Stomach (tissue), 9 donors: ENCODE measurements around the gene DRG2. TPM values are rescaled to one million over a fixed set of nuclear protein-coding genes. Genes with fewer than 3 reads are reported as not detected.

Source experiments
- DNase-seq, 2 donors: peaks; one replicate each; pipeline versions ENCODE4 v3.0.0 to v3.0.0-alpha.2; 2013 to 2019
- H3K27ac ChIP-seq, 5 donors: fragments of 200-600 bp in 4 of 5; sonication (generic) in 4 of 5; one replicate each; pipeline ENCODE4 v1.5.1; 2013 to 2019; ENCODE audit warnings: mild to moderate bottlenecking in 1 of 5, moderate library complexity in 1 of 5
- H3K27me3 ChIP-seq, 3 donors: fragments of 200-600 bp; sonication (generic); one replicate each; pipeline ENCODE4 v1.5.1; 2017 to 2019; ENCODE audit warnings: mixed run types in 1 of 3
- H3K36me3 ChIP-seq, 4 donors: fragments of 200-600 bp; sonication (generic); 1 replicate in 3 of 4; 2 replicates in 1 of 4; pipeline ENCODE4 v1.5.1; 2016 to 2019
- H3K4me1 ChIP-seq, 4 donors: fragments of 200-600 bp; sonication (generic); one replicate each; pipeline ENCODE4 v1.5.1; 2016 to 2019
- H3K4me3 ChIP-seq, 4 donors: fragments of 200-600 bp; sonication (generic) in 3 of 4; one replicate each; pipeline ENCODE4 v1.5.1; 2016 to 2019; ENCODE audit warnings: mild to moderate bottlenecking in 1 of 4
- H3K9me3 ChIP-seq, 4 donors: fragments of 200-600 bp; sonication (generic); one replicate each; pipeline ENCODE4 v1.5.1; 2016 to 2019
- EP300 ChIP-seq: sonication (generic); formaldehyde crosslinking; IDR thresholded peaks from one replicate; pipeline ENCODE4 v1.6.1; 2017; ENCODE audit warnings: antibody characterized with exemption
- POLR2A ChIP-seq, 4 donors: fragments of 450-650 bp; IDR thresholded peaks; one replicate each; pipeline ENCODE4 v1.6.1; 2016; ENCODE audit warnings: antibody characterized with exemption in 4 of 4, control low read depth in 2 of 4, mild to moderate bottlenecking in 1 of 4, moderate library complexity in 1 of 4
- POLR2AphosphoS5 ChIP-seq, 3 donors: sonication (generic); formaldehyde crosslinking; IDR thresholded peaks; one replicate each; pipeline ENCODE4 v1.6.1; 2016; ENCODE audit warnings: antibody characterized with exemption in 3 of 3
- WGBS, 5 donors: extraction: QIAGEN DNeasy Blood & Tissue Kit in 3 of 5; methylation state at CpG; one replicate each; pipeline versions ENCODE4 v1.1.5 to v1.1.7; 2013 to 2018; 5-methylcytosine and 5-hydroxymethylcytosine counted together
- intact Hi-C: fragments of 100-400 bp; cut with DNase I; formaldehyde crosslinking; loops from one replicate; pipeline ENCODE4 v1.15.1; 2023; ENCODE audit warnings: low total_unique reads
- polyA plus RNA-seq, 3 donors: library from polyadenylated mRNA; stranded (reverse); fragments of 200-250 nt; gene quantifications; one replicate each; pipeline ENCODE4 v1.2.3, GENCODE V29; 2013
- total RNA-seq, 5 donors: library from RNA; depleted of rRNA; stranded (reverse); fragments of >200 nt; gene quantifications; one replicate each; pipeline versions ENCODE4 v1.1.0 to v1.2.3, GENCODE V29; 2014 to 2016
- TF ChIP-seq, protein P1 (sequence below), 7 experiments: fragments of 450-650 bp in 4 of 7; fragments of 200-600 bp in 3 of 7; sonication (generic) in 3 of 7; IDR thresholded peaks; one replicate each; pipeline ENCODE4 v1.5.1; 2016 to 2019; ENCODE audit warnings: antibody characterized with exemption in 7 of 7, control low read depth in 2 of 7, mild to moderate bottlenecking in 1 of 7
- donor health status: healthy with polysubstance abuse.
- donor health status: Bipolar disorder and iron deficiency.
- donor health status: healthy.

The DRG2 gene
- total and polyA plus RNA-seq, 8 donors = 3.2 to 57.2 (median 37.8) TPM

GRCh38 chr17:18101828-18102227 lies 14.1 kb downstream of the DRG2 start:
- TF ChIP-seq POLR2AphosphoS5 (IDR thresholded peaks at IDR 0.05) (no peak), EP300 (no peak), POLR2A (IDR thresholded peaks at IDR 0.05) (no peak)
- TF ChIP-seq, protein P1, sequence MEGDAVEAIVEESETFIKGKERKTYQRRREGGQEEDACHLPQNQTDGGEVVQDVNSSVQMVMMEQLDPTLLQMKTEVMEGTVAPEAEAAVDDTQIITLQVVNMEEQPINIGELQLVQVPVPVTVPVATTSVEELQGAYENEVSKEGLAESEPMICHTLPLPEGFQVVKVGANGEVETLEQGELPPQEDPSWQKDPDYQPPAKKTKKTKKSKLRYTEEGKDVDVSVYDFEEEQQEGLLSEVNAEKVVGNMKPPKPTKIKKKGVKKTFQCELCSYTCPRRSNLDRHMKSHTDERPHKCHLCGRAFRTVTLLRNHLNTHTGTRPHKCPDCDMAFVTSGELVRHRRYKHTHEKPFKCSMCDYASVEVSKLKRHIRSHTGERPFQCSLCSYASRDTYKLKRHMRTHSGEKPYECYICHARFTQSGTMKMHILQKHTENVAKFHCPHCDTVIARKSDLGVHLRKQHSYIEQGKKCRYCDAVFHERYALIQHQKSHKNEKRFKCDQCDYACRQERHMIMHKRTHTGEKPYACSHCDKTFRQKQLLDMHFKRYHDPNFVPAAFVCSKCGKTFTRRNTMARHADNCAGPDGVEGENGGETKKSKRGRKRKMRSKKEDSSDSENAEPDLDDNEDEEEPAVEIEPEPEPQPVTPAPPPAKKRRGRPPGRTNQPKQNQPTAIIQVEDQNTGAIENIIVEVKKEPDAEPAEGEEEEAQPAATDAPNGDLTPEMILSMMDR (IDR thresholded peaks at IDR 0.05) = no peak
- H3K9me3 ChIP-seq = no peaks in the 10 kb centered on the region
- H3K4me1 ChIP-seq = no peaks in the 10 kb centered on the region
- no peak overlapping the region for H3K27ac ChIP-seq
- H3K4me3 ChIP-seq = no peak overlapping the region
- no peaks in the 10 kb centered on the region for H3K27me3 ChIP-seq
- H3K36me3 ChIP-seq = peaks cover 35 to 97% (median 92%) of the 10 kb centered on the region in 4 donors
- DNase-seq = no peak
- intact Hi-C loops = no loop called here
- 85 to 92% (median 88%) methylated on average over 3 to 9 of the region's 9 CpGs for whole genome bisulfite sequencing, 5 donors

- no peak for DNase-seq
- TF ChIP-seq EP300 (no peak), POLR2A (IDR thresholded peaks at IDR 0.05) (no peak), POLR2AphosphoS5 (IDR thresholded peaks at IDR 0.05) (no peak)
- TF ChIP-seq, protein P1 (IDR thresholded peaks at IDR 0.05) = no peak
- intact Hi-C loops = no loop called here
- Histone ChIP-seq H3K36me3 (peaks cover 38 to 97% (median 92%) of the 10 kb centered on the region in 4 donors), H3K27ac (no peak overlapping the region), H3K4me1 (no peaks in the 10 kb centered on the region), H3K9me3 (no peaks in the 10 kb centered on the region), H3K4me3 (no peak overlapping the region), H3K27me3 (no peaks in the 10 kb centered on the region)
- 57 to 87% (median 80%) methylated on average over 1 to 3 of the region's 3 CpGs for WGBS, 5 donors
These were observed 14.9 kb downstream of the DRG2 start for GRCh38 chr17:18102640-18103039.

DNA sequence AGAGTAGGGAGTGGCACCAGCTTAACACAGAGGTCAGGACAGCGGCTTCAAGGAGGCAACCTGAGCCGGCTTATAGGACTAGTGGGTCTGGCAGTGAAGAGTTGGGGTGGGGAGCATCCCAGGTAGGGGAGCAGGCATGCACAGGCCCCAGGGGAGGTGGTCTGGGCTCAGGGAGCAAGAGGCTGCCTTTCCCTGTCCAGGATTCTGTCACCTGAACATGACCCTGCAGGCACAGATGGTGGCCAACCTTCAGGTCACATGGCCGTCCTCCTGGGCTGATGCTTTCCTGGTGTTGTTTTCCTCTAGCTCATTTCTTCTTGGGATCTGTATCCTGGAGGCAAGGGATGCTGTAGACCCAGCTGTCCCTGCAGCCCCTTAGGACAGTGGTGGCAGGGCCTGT lies 17.3 kb downstream of the DRG2 start:
- Histone ChIP-seq H3K27me3 (no peaks in the 10 kb centered on the region), H3K4me3 (no peak overlapping the region), H3K36me3 (peaks cover 23 to 74% (median 69%) of the 10 kb centered on the region in 4 donors), H3K9me3 (no peaks in the 10 kb centered on the region), H3K4me1 (no peaks in the 10 kb centered on the region), H3K27ac (no peak overlapping the region)
- 86 to 92% (median 88%) methylated on average over 3 of the region's 3 CpGs for WGBS, 5 donors
- no peak for TF ChIP-seq EP300
- intact Hi-C loops = no loop called here
- no peak for DNase-seq

- H3K36me3 ChIP-seq = peaks cover 19 to 69% (median 64%) of the 10 kb centered on the region in 4 donors
- DNase-seq = no peak
- intact Hi-C loops = no loop called here
- TF ChIP-seq POLR2A (IDR thresholded peaks at IDR 0.05) (no peak), POLR2AphosphoS5 (IDR thresholded peaks at IDR 0.05) (no peak), EP300 (no peak)
- TF ChIP-seq, protein P1 (IDR thresholded peaks at IDR 0.05) = no peak
- no peaks in the 10 kb centered on the region for H3K27me3 ChIP-seq
- H3K4me3 ChIP-seq = no peak overlapping the region
- H3K27ac ChIP-seq = no peak overlapping the region
- H3K9me3 ChIP-seq = no peaks in the 10 kb centered on the region
- H3K4me1 ChIP-seq = no peaks in the 10 kb centered on the region
- 88 to 95% (median 94%) methylated on average over 2 to 6 of the region's 6 CpGs for WGBS, 5 donors
These were observed 17.8 kb downstream of the DRG2 start for GRCh38 chr17:18105595-18105994.

GRCh38 chr17:18106211-18106610 lies 18.5 kb downstream of the DRG2 start:
- WGBS, 5 donors = 86 to 94% (median 90%) methylated on average over 7 to 9 of the region's 9 CpGs
- DNase-seq = no peak
- H3K4me3 ChIP-seq = no peak overlapping the region
- H3K36me3 ChIP-seq = peaks cover 19 to 62% (median 58%) of the 10 kb centered on the region in 4 donors
- intact Hi-C loops = no loop called here
- H3K27me3 ChIP-seq = no peaks in the 10 kb centered on the region
- TF ChIP-seq EP300 (no peak), POLR2AphosphoS5 (IDR thresholded peaks at IDR 0.05) (no peak)
- TF ChIP-seq, protein P1 (IDR thresholded peaks at IDR 0.05) = no peak
- H3K4me1 ChIP-seq = no peaks in the 10 kb centered on the region
- no peak overlapping the region for H3K27ac ChIP-seq
- H3K9me3 ChIP-seq = no peaks in the 10 kb centered on the region
